NCI-H1436 treated with DMSO at 0.1 percent for 48 hours (cell line): Measurements from ENCODE around the gene PCDHGB3.
"Not testable (repeated sequence)": the region's sequence is repeated elsewhere in the genome, so short reads cannot be mapped to it uniquely, and the experiment has no call there.

ENCODE experiments used
- DNase-seq: peaks from one replicate; lab custom pipeline; 2025; lab: John Stamatoyannopoulos, UW

Gene PCDHGB3

DNA sequence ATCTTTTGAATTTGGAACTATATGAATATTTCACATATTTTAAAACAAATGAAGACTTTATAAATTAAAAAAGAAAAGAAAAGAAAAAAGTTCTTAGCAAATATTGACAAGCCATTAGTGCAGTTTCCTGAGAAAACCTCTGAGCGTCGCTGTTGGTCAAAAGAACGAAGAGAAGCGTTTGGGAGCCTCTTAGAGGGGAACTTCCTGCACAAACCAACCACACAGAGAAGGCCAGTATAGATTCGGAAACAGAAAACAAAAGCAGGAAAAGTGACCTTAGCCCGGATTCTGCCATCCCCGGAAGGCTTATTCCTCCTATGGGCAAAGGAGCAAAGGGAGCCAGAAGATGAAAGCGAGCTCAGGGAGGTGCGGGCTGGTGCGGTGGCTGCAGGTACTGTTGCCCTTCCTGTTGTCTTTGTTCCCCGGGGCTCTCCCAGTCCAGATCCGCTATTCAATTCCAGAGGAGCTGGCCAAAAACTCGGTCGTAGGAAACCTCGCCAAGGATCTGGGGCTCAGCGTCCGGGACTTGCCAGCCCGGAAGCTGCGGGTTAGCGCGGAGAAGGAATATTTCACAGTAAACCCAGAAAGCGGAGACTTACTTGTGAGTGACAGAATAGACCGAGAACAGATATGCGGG is 10.1 kb upstream of the PCDHGB3 start, which contains the start of gene PCDHGB2:
Gene PCDHGB2 (plus strand): TSS at position 205 of the 637 bp plus-strand sequence. CDS start 142 bp downstream, at position 347.
- DNase-seq, result no peak

DNA sequence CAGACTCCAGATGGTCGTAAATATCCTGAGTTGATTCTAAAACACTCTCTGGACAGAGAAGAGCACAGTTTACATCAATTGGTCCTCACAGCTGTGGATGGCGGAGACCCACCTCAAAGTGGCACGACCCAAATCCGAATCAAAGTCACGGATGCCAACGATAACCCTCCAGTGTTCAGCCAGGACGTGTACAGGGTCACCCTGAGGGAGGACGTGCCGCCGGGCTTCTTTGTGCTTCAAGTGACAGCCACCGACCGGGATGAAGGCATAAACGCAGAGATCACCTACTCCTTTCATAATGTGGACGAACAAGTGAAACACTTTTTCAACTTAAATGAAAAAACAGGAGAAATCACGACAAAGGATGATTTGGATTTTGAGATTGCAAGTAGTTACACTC is 9.4 kb upstream of the PCDHGB3 start:
- DNase-seq, result no peak

DNA sequence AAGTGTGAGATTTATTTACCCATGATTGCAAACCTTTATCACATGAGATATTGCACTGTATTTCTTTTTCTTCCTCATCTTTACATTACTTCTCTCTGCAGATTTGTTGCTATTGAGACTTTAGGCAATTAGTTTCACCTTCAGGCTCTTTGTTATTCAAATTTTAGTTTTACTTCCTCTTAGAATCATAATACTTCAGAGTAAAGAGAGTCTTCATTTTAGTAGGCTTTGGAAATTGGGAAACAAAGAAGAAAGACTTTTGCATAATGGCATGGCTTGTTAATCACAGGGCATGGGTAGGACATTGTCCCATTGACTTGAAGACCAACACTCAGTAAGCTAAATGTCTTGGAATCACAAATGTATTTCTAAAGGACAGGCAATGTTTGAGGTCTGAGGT is 7.3 kb upstream of the PCDHGB3 start:
- DNase-seq, result no peak

DNA sequence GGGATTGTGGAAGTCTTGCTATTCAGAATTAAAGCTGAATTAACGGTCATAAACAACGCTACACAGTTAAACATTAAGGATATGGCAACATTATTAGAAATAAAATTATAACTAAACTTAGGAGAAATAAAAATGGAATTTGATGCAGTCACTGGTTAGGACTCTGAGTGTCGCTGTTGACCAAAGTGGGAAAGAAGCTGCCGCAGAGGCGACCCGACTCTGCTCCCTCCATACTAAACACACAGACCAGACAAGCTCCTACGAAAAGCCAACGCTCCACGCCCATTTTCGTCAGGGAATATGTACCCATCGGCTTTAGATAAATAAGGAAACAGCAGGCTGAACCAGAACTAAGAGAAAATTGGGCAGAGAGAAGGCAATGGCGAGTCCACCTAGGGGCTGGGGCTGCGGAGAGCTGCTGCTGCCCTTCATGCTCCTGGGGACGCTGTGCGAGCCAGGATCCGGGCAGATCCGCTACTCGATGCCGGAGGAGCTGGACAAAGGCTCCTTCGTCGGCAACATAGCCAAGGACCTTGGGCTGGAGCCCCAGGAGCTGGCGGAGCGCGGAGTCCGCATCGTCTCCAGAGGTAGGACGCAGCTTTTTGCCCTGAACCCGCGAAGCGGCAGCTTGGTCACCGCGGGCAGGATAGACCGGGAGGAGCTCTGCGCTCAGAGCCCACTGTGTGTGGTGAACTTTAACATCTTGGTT is 5.9 kb upstream of the PCDHGB3 start, which contains the start of gene PCDHGA5:
Gene PCDHGA5 (plus strand): TSS at position 211 of the 709 bp plus-strand sequence. CDS start 169 bp downstream, at position 380.
- no peak for DNase-seq

DNA sequence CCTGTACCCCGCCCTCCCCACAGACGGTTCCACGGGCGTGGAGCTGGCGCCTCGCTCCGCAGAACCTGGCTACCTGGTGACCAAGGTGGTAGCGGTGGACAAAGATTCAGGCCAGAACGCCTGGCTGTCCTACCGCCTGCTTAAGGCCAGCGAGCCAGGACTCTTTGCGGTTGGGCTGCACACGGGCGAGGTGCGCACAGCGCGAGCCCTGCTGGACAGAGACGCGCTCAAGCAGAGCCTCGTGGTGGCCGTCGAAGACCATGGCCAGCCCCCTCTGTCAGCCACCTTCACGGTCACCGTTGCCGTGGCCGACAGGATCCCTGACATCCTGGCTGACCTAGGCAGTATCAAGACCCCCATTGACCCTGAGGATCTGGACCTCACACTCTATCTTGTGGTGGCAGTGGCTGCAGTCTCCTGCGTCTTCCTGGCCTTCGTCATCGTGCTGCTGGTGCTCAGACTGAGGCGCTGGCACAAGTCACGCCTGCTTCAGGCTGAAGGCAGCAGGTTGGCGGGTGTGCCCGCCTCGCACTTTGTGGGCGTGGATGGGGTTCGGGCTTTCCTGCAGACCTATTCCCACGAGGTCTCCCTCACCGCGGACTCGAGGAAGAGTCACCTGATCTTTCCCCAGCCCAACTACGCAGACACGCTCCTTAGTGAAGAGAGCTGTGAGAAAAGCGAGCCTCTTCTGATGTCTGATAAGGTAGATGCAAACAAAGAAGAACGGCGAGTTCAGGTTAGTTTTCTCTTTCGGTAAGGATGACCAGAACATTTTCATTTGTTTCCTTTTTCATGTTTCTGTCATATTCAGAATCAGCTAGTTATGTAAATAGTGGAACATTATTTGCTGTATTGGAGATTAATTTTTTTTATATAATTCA is 3.8 kb upstream of the PCDHGB3 start:
- no peak for DNase-seq

DNA sequence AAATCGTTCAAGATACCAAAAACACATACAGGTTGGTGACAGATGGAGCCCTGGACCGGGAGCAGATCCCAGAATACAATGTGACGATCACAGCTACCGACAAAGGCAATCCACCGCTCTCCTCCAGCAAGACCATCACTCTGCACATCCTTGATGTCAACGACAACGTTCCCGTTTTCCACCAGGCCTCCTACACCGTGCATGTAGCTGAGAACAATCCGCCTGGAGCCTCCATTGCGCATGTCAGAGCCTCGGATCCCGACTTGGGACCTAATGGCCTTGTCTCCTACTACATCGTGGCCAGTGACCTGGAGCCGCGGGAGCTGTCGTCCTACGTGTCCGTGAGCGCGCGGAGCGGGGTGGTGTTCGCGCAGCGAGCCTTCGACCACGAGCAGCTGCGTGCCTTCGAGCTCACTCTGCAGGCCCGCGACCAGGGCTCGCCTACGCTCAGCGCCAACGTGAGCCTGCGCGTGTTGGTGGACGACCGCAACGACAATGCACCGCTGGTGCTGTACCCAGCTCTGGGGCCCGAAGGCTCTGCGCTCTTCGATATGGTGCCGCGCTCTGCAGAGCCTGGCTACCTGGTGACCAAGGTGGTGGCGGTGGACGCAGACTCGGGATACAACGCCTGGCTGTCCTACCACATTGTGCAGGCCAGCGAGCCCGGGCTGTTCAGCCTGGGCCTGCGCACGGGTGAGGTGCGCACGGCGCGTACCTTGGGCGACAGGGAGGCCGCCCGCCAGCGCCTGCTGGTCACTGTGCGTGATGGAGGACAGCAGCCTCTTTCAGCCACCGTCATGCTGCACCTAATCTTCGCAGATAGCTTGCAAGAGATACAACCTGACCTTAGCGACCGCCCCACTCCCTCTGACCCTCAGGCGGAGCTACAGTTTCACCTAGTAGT is 1.8 kb downstream of the PCDHGB3 start:
- no peak for DNase-seq

DNA sequence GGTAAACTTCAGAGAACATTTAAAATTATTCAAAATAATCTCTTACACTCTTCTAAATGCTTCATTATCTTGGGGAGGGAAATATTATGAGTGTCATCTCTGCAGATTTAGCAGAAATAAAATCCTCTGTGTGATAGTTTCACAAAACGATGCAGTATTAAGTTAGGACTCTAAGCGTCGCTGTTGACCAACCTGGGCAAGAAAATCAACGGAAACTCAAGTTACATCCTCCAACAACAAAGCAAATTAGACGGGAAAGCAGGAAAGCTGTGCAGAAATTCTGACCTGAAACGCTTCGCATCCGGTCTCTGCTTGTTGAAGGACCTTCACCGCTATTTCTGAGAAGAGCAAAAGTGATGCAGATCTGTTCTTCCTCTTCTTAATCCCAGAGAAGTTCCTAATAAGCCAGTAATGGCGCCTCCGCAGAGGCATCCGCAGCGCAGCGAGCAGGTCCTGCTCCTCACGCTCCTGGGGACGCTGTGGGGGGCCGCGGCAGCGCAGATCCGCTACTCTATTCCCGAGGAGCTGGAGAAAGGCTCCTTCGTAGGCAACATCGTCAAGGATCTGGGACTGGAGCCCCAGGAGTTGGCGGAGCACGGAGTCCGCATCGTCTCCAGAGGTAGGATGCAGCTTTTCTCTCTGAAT is 3.8 kb downstream of the PCDHGB3 start, which contains the start of gene PCDHGA6:
Gene PCDHGA6 (plus strand): TSS at position 219 of the 645 bp plus-strand sequence. CDS start 193 bp downstream, at position 412.
- DNase-seq, result no peak

DNA sequence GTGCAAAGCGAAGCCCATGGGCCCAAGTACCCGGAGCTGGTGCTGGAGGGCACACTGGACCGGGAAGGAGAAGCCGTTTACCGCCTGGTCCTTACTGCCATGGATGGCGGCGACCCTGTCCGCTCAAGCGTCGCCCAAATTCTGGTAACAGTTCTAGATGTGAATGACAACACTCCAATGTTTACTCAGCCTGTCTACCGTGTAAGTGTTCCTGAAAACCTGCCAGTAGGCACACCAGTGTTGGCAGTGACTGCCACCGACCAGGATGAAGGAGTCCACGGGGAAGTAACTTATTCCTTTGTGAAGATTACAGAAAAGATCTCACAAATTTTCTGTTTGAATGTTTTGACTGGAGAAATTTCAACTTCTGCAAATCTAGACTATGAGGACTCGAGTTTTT is 4.6 kb downstream of the PCDHGB3 start:
- DNase-seq, result no peak

DNA sequence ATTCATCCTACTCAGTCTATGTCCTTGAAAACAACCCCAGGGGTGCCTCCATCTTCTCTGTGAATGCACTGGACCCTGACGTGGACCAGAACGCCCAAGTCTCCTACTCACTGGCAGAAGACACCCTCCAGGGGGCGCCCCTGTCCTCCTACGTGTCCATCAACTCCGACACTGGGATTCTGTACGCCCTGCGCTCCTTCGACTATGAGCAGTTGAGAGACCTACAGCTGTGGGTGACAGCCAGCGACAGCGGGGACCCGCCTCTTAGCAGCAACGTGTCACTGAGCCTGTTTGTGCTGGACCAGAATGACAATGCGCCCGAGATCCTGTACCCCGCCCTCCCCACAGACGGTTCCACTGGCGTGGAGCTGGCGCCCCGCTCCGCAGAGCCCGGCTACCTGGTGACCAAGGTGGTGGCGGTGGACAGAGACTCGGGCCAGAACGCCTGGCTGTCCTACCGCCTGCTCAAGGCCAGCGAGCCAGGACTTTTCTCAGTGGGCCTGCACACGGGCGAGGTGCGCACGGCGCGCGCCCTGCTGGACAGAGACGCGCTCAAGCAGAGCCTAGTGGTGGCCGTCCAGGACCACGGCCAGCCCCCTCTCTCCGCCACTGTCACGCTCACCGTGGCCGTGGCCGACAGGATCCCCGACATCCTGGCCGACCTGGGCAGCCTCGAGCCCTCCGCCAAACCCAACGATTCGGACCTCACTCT is 5.6 kb downstream of the PCDHGB3 start:
- not testable (repeated sequence) for DNase-seq

DNA sequence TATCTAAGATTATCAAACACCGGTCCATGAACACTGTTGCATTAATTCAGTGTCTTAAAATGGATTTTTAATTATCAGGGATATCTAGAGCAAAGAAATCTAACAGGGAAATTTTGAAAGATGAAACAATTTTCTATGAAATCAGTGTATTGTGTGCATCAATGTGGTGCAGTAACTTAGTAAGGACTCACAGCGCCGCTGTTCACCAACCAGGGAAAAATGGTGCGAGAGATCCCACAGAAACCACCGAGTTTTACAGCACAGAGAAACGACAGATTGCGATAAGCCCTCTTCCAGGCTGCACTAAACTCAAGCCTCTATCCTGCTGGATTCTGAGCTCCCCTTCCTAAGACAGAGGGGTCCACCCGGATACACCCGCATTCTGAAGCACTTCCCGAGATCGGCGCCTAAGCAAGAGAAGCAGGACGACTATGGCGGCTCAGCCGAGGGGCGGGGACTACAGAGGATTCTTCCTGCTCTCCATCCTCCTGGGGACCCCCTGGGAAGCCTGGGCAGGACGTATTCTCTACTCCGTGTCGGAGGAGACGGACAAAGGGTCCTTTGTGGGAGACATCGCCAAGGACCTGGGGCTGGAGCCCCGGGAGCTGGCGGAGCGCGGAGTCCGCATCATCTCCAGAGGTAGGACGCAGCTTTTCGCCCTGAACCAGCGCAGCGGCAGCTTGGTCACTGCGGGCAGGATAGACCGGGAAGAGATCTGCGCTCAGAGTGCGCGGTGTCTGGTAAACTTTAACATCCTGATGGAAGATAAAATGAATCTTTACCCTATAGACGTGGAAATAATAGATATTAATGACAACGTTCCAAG is 12.6 kb downstream of the PCDHGB3 start, which contains the start of gene PCDHGA7:
Gene PCDHGA7 (plus strand): TSS at position 274 of the 826 bp plus-strand sequence. CDS start 158 bp downstream, at position 432.
- DNase-seq, result no peak

DNA sequence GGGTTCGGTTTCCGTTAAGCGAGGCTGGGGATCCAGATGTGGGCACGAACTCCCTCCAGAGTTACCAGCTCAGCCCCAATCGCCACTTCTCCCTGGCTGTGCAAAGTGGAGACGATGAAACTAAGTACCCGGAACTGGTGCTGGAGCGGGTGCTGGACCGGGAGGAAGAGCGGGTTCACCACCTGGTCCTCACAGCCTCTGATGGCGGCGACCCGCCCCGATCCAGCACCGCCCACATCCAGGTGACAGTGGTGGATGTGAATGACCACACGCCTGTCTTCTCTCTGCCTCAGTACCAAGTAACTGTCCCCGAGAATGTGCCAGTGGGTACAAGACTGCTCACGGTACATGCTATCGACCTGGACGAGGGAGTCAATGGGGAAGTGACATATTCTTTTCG is 13.3 kb downstream of the PCDHGB3 start:
- DNase-seq, result no peak

DNA sequence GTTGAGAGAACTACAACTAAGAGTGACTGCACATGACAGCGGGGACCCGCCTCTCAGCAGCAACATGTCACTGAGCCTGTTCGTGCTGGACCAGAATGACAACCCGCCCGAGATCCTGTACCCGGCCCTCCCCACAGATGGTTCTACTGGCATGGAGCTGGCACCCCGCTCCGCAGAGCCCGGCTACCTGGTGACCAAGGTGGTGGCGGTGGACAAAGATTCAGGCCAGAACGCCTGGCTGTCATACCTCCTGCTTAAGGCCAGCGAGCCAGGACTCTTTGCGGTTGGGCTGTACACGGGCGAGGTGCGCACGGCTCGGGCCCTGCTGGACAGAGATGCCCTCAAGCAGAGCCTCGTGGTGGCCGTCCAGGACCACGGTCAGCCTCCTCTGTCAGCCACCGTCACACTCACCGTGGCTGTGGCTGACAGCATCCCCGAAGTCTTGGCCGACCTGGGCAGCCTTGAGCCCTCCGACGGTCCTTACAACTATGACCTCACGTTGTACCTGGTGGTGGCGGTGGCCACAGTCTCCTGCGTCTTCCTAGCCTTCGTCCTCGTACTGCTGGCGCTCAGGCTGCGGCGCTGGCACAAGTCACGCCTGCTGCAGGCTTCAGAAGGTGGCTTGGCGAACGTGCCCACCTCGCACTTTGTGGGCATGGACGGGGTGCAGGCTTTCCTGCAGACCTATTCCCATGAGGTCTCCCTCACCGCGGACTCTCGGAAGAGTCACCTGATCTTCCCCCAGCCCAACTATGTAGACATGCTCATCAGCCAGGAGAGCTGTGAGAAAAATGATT is 14.6 kb downstream of the PCDHGB3 start:
- no peak for DNase-seq

DNA sequence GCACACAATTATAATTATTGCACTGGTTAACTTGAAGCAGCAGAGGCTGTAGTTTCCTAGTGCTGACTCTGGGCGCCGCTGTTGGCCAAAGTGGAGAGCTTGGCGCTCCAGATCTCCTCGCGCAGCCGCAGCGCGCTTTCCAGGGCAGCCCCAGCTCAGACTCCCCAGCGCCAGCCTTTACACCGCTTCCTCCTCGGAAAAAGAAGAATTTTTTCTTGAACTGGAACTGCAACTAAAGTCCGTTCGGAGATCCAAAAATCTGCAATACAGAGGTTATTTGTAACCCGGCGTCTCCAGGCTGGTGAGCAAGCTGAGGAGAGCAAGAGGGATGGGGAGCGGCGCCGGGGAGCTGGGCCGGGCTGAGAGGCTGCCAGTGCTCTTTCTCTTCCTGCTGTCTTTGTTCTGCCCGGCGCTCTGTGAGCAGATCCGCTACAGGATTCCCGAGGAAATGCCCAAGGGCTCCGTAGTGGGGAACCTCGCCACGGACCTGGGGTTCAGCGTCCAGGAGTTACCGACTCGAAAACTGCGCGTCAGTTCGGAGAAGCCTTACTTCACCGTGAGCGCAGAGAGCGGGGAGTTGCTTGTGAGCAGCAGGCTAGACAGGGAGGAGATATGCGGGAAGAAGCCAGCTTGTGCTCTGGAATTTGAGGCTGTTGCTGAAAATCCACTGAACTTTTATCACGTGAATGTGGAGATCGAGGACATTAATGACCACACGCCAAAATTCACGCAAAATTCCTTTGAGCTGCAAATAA is 17.7 kb downstream of the PCDHGB3 start, which contains the start of gene PCDHGB4:
Gene PCDHGB4 (plus strand): TSS at position 142 of the 755 bp plus-strand sequence. CDS start 187 bp downstream, at position 329.
- DNase-seq, result not testable (repeated sequence)

DNA sequence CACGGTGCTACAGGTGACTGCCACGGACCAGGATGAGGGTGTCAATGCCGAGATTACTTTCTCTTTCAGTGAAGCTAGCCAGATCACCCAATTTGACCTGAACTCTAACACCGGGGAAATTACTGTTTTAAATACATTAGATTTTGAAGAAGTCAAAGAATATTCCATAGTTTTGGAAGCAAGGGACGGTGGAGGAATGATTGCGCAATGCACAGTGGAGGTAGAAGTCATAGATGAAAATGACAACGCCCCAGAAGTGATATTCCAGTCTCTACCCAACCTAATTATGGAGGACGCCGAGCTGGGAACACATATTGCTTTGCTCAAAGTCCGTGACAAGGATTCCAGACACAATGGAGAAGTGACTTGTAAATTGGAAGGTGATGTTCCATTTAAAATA is 18.6 kb downstream of the PCDHGB3 start:
- no peak for DNase-seq

DNA sequence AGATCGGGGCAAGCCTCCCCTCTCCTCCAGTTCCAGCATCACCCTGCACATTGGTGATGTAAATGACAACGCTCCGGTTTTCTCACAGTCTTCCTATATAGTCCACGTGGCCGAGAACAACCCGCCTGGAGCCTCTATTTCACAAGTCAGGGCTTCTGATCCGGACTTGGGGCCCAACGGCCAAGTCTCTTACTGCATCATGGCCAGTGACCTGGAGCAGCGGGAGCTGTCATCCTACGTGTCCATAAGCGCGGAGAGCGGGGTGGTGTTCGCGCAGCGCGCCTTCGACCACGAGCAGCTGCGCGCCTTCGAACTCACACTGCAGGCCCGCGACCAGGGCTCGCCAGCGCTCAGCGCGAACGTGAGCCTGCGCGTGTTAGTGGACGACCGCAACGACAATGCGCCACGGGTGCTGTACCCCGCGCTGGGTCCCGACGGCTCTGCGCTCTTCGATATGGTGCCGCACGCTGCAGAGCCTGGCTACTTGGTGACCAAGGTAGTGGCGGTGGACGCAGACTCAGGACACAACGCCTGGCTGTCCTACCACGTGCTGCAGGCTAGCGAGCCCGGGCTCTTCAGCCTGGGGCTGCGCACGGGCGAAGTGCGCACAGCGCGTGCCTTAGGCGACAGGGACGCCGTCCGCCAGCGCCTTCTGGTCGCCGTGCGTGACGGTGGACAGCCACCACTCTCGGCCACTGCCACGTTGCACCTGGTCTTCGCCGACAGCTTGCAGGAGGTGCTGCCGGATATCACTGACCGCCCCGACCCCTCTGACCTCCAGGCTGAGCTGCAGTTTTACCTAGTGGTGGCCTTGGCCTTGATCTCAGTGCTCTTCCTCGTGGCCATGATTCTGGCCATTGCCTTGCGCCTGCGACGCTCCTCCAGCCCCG is 19.4 kb downstream of the PCDHGB3 start:
- no peak for DNase-seq
